OCI-M1 (cell line): Measurements from ENCODE around the gene RAB3C.
A peak's percentile ranks its signal among the peaks of the same experiment; 100 is the strongest.

Experiments
- DNase-seq: peaks from one replicate; lab custom pipeline; 2025; lab: John Stamatoyannopoulos, UW

The RAB3C gene

GRCh38 chr5:58773744-58774441 is 191.0 kb downstream of the RAB3C start:
- no peak for DNase-seq

GRCh38 chr5:58774937-58775336 is 192.1 kb downstream of the RAB3C start:
- no peak for DNase-seq

GRCh38 chr5:58775701-58776262 is 192.9 kb downstream of the RAB3C start:
- DNase-seq: no peak

- no peak for DNase-seq
Measured at GRCh38 chr5:58776559-58776958, 193.7 kb downstream of the RAB3C start.

- no peak for DNase-seq
Measured at GRCh38 chr5:58778888-58779287, 196.0 kb downstream of the RAB3C start.

GRCh38 chr5:58786035-58786434 is 203.2 kb downstream of the RAB3C start:
- DNase-seq: no peak

GRCh38 chr5:58786711-58787303 is 203.9 kb downstream of the RAB3C start:
- DNase-seq: no peak

GRCh38 chr5:58787987-58788386 is 205.1 kb downstream of the RAB3C start:
- no peak for DNase-seq

GRCh38 chr5:58793888-58794657 is 211.2 kb downstream of the RAB3C start:
- DNase-seq: no peak

GRCh38 chr5:58794875-58795274 is 212.0 kb downstream of the RAB3C start:
- no peak for DNase-seq

- DNase-seq: no peak
Measured at GRCh38 chr5:58795327-58795726, 212.5 kb downstream of the RAB3C start.

- DNase-seq: no peak
Measured at GRCh38 chr5:58797021-58797420, 214.1 kb downstream of the RAB3C start.

- no peak for DNase-seq
Measured at GRCh38 chr5:58800356-58800755, 217.5 kb downstream of the RAB3C start.

- peak; percentile 13 for DNase-seq
Measured at GRCh38 chr5:58800861-58801540, 218.1 kb downstream of the RAB3C start.

- DNase-seq: no peak
Measured at GRCh38 chr5:58803056-58803455, 220.2 kb downstream of the RAB3C start.

- no peak for DNase-seq
Measured at GRCh38 chr5:58804291-58804690, 221.4 kb downstream of the RAB3C start.

- no peak for DNase-seq
Measured at GRCh38 chr5:58810086-58810485, 227.2 kb downstream of the RAB3C start.

- no peak for DNase-seq
Measured at GRCh38 chr5:58813855-58814254, 231.0 kb downstream of the RAB3C start.

GRCh38 chr5:58816181-58816731 is 233.4 kb downstream of the RAB3C start:
- no peak for DNase-seq

GRCh38 chr5:58818465-58818864 is 235.6 kb downstream of the RAB3C start:
- no peak for DNase-seq

GRCh38 chr5:58825441-58825840 is 242.6 kb downstream of the RAB3C start:
- DNase-seq: no peak

GRCh38 chr5:58825899-58826298 is 243.0 kb downstream of the RAB3C start:
- no peak for DNase-seq
